ENCODE results near the gene ELP4. TPM values are rescaled to one million over a fixed set of nuclear protein-coding genes. Genes with fewer than 3 reads are reported as not detected.

The ELP4 gene
- total and polyA plus RNA-seq, 11 donors = 8.5 to 20.7 (median 14.1) TPM

GRCh38 chr11:31815711-31816467 lies 306.3 kb downstream of the ELP4 start:
- Histone ChIP-seq H3K27ac (no peak overlapping the region), H3K27me3 (peaks cover 78 to 100% (median 98%) of the 10 kb centered on the region in 9 donors), H3K4me3 (peak overlapping the region; percentile 8 to 43 (median 30)), H3K9me3 (no peaks in the 10 kb centered on the region), H3K4me1 (peaks cover 5 to 89% (median 58%) of the 10 kb centered on the region in 12 donors), H3K36me3 (no peaks in the 10 kb centered on the region)
- no peak for TF ChIP-seq POLR2A (IDR thresholded peaks at IDR 0.05)
- no peak for TF ChIP-seq CTCF (IDR thresholded peaks at IDR 0.05)
- intact Hi-C loops (cut with DNase I) = loop anchor here in 1 of 10 donors (10.0 kb wide), 1 partner anchor 59 kb away; no protein-coding TSS in a partner anchor
- 1 to 3% (median 2%) methylated on average over 55 to 57 of the region's 57 CpGs for WGBS, 4 donors
- ATAC-seq (no peak), DNase-seq (no peak)

- DNase-seq (no peak), ATAC-seq (no peak)
- no peaks in the 10 kb centered on the region for H3K9me3 ChIP-seq
- H3K27ac ChIP-seq = no peak overlapping the region
- H3K36me3 ChIP-seq = no peaks in the 10 kb centered on the region
- H3K4me1 ChIP-seq = peaks cover 5 to 82% (median 51%) of the 10 kb centered on the region in 12 donors
- intact Hi-C loops (cut with DNase I) = loop anchor here in 1 of 10 donors (10.0 kb wide), 1 partner anchor 58 kb away; no protein-coding TSS in a partner anchor
- H3K4me3 ChIP-seq = peak overlapping the region in 10 of 12 donors; percentile 5 to 43 (median 27)
- H3K27me3 ChIP-seq = peaks cover 80 to 100% (median 97%) of the 10 kb centered on the region in 9 donors
- WGBS, 4 donors = 2 to 4% (median 3%) methylated on average over 26 to 40 of the region's 40 CpGs
- TF ChIP-seq CTCF (IDR thresholded peaks at IDR 0.05) (no peak), POLR2A (IDR thresholded peaks at IDR 0.05) (no peak)
Observed at GRCh38 chr11:31816468-31817053, 307.0 kb downstream of the ELP4 start.

GRCh38 chr11:31817054-31817620 lies 307.6 kb downstream of the ELP4 start:
- 1 to 4% (median 2%) methylated on average over 33 to 48 of the region's 48 CpGs for WGBS, 4 donors
- no peaks in the 10 kb centered on the region for H3K9me3 ChIP-seq
- peaks cover 5 to 77% (median 47%) of the 10 kb centered on the region in 12 donors for H3K4me1 ChIP-seq
- no peaks in the 10 kb centered on the region for H3K36me3 ChIP-seq
- DNase-seq = no peak
- ATAC-seq = no peak
- no peak overlapping the region for H3K27ac ChIP-seq
- no peak for TF ChIP-seq POLR2A (IDR thresholded peaks at IDR 0.05)
- no peak for TF ChIP-seq CTCF (IDR thresholded peaks at IDR 0.05)
- H3K4me3 ChIP-seq = peak overlapping the region in 10 of 12 donors; percentile 5 to 43 (median 26)
- intact Hi-C loops (cut with DNase I) = loop anchor here in 1 of 10 donors (10.0 kb wide), 1 partner anchor 58 kb away; no protein-coding TSS in a partner anchor
- peaks cover 82 to 100% (median 98%) of the 10 kb centered on the region in 9 donors for H3K27me3 ChIP-seq
